Activated CD4-positive, alpha-beta T cell treated with anti-CD3 and anti-CD28 coated beads, Interleukin-2, amount 50 U/mL, for 4 hours (primary cell): ENCODE results near the gene SP140L.
"Not testable (repeated sequence)": the region's sequence is repeated elsewhere in the genome, so short reads cannot be mapped to it uniquely, and the experiment has no call there.

Experiments
- DNase-seq, 2 experiments: peaks; one replicate each; pipeline ENCODE4 v3.0.0-alpha.2; 2020

SP140L gene

DNA sequence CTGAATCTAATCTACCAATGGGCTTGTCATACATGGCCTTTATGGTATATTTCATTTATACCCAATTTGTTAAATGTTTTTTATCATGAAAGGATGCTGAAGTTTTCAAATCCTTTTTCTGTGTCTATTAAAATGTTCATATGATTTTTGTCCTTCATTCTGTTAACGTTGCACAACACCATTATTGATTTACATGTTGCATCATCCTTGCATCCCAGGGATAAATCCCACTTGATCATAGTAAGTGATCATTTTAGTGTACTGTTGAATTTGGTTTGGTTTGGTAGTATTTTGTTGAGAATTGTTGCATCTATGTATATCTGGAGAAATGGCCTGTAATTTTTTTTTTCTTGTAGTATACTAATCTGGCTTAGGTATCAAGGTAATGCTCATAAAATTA lies 98.4 kb downstream of the SP140L start:
- DNase-seq: no peak

DNA sequence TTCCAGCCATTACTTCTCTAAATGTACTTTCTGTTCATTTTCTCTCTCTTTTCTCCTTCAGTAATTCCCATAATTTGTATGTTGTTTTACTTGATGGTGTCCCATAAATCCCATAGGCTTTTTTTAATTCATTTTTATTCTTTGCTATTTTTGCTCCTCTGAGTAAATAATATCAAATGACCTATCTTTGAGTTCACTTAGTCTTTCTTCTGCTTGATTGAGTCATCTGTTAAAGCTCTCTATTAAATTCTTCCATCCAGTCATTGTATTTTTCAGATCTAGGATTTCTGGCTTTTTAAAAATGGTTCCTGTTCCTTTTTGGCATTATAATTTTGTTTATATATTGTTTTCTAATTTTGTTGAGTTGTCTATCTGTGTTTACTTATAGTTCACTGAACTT lies 102.5 kb downstream of the SP140L start:
- no peak for DNase-seq

- DNase-seq: no peak
Observed at GRCh38 chr2:230430957-230431910, 104.2 kb downstream of the SP140L start.

GRCh38 chr2:230434677-230435324 lies 107.8 kb downstream of the SP140L start:
- no peak for DNase-seq

- no peak for DNase-seq
Observed at GRCh38 chr2:230435431-230435830, 108.4 kb downstream of the SP140L start.

GRCh38 chr2:230439121-230439520 lies 112.1 kb downstream of the SP140L start:
- not testable (repeated sequence) for DNase-seq

DNA sequence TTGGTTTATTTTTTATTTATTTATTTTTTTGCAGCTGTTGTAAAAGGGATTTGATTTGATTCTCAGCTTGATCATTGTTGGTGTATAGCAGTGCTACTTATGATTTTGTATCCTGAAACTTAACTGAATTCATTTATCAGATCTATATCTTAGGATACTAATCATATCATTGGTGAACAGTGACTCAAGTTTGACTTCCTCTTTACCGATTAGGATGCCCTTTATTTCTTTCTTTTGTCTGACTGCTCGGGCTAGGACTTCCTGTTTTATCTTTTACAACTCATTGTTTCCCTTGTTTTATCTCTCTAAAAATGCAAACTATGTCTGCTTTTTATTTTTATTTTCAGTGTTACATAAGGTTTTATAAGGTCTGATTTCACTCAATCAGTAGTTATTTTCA lies 112.6 kb downstream of the SP140L start:
- no peak for DNase-seq

DNA sequence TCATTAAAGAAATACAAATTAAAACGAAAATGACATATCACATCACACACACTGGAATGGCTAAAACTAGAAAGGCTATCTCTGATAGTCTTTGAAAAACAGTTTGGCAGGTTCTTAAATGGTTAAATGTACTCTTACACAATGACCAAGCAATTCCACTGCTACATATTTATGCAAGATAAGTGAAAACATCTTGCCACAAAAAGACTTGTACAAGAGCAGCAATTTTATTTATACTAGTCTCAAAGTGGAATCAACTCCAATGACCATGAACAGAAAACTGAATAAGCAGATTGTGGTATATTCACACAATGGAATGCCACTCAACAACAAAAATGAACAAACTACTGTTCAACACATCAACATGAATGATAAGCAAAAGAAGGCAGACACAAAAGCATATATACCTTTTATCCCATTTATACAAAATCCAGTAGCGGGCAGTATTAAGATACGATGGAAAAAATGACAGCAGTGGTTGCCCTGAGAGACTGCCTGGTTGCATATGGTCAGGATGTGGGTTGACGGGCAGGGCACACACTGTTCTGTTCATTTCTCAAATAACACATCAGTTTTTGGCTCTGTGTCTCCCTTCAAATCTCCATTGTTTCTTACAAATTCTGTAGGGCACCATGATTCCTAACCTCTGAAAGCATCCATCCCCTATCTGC lies 114.4 kb downstream of the SP140L start:
- DNase-seq: peak; percentile 29 to 30

DNA sequence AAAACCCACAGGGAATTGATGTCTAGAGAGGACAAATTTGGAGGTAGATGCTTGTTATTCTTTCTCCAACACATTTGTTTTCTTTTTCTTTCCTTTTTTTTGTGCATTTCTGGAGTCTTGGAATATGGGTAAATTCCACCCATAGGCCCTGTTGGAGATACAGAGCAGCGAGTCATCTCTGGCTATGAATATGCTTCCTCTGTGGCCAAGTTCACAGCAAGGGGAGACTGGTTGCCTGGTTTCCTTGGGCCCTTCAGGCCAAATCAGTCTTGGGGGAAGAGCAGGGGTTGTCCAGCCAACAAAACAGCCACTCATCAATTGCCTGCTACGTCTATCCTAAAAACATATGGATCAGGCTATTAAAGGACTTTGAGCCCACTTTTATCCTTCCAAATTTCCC lies 116.5 kb downstream of the SP140L start:
- no peak for DNase-seq

- DNase-seq: no peak
Observed at GRCh38 chr2:230444832-230445231, 117.8 kb downstream of the SP140L start.

GRCh38 chr2:230447036-230447435 lies 120.0 kb downstream of the SP140L start:
- DNase-seq: no peak

- DNase-seq: no peak
Observed at GRCh38 chr2:230447455-230448451, 120.8 kb downstream of the SP140L start.

- no peak for DNase-seq
Observed at GRCh38 chr2:230449901-230450467, 123.0 kb downstream of the SP140L start.

DNA sequence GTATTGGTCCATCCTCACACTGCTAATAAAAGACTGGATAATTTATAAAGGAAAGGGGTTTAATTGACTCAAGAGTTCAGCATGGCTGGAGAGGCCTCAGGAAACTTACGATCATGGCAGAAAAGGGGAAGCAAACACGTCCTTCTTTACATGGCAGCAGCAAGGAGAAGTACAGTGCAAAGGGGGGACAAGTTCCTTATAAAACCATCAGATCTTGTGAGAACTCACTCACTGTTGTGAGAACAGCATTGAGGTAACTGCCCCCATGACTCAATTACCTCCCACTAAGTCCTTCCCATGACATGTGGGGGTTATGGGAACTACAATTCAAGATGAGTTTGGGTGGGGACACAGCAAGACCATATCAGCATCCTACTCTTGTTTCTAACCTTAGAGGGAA lies 126.0 kb downstream of the SP140L start:
- DNase-seq: no peak
